SK-N-SH (cell line): ENCODE results near the gene CPEB2.

Experiments
- EZH2phosphoT487 ChIP-seq: fragments of 200-600 bp; sonication (generic); IDR thresholded peaks from 2 replicates; pipeline ENCODE4 v1.6.1; 2017; ENCODE audit warnings: low read depth, mixed run types, mild to moderate bottlenecking, antibody characterized with exemption, moderate library complexity, borderline replicate concordance
- GABPA ChIP-seq: IDR thresholded peaks from 2 replicates; pipeline ENCODE4 v1.4.0; 2012; ENCODE audit warnings: low read depth, mild to moderate bottlenecking
- RFX5 ChIP-seq: IDR thresholded peaks from 2 replicates; pipeline ENCODE4 v1.6.1; 2012; ENCODE audit warnings: mild to moderate bottlenecking, improper control_type of control experiment, low read length
- TAF1 ChIP-seq: IDR thresholded peaks from 2 replicates; pipeline ENCODE4 v1.6.1; 2012; ENCODE audit warnings: low read depth, mild to moderate bottlenecking, low read length, moderate library complexity, borderline replicate concordance
- TCF12 ChIP-seq: IDR thresholded peaks from 2 replicates; pipeline ENCODE4 v1.4.0; 2012
- TF ChIP-seq, protein P1 (sequence below): IDR thresholded peaks from 2 replicates; pipeline ENCODE4 v1.6.1; 2012; ENCODE audit warnings: mild to moderate bottlenecking, low read depth, low read length, moderate library complexity
- TF ChIP-seq, protein P2 (sequence below): IDR thresholded peaks from 2 replicates; pipeline ENCODE4 v1.4.0; 2012; ENCODE audit warnings: low read depth
- TF ChIP-seq, protein P3 (sequence below): fragments of 200-600 bp; sonication (generic); IDR thresholded peaks from 2 replicates; pipeline ENCODE4 v1.6.1; 2017; ENCODE audit warnings: antibody characterized with exemption, mild to moderate bottlenecking, moderate library complexity

DNA sequence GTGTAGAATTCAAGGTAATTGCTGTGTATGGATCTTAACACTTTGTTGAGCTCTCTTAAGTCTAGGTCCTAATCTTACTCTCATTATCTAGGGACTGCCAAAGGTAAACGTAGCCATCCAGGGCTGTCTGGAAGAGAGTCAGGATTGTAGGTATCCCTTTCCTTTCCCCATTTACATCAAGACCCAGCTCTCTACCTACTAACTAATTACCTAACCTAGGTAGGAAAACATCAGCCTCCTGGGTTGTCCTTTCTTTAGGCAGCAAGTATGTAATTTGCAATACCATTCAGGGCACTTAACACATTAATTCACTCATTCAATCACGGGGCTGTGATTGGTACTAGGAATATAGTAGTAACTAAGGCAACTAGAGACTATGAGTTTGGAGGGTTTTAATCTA is 15.2 kb upstream of the CPEB2 start:
- TF ChIP-seq, protein P1, sequence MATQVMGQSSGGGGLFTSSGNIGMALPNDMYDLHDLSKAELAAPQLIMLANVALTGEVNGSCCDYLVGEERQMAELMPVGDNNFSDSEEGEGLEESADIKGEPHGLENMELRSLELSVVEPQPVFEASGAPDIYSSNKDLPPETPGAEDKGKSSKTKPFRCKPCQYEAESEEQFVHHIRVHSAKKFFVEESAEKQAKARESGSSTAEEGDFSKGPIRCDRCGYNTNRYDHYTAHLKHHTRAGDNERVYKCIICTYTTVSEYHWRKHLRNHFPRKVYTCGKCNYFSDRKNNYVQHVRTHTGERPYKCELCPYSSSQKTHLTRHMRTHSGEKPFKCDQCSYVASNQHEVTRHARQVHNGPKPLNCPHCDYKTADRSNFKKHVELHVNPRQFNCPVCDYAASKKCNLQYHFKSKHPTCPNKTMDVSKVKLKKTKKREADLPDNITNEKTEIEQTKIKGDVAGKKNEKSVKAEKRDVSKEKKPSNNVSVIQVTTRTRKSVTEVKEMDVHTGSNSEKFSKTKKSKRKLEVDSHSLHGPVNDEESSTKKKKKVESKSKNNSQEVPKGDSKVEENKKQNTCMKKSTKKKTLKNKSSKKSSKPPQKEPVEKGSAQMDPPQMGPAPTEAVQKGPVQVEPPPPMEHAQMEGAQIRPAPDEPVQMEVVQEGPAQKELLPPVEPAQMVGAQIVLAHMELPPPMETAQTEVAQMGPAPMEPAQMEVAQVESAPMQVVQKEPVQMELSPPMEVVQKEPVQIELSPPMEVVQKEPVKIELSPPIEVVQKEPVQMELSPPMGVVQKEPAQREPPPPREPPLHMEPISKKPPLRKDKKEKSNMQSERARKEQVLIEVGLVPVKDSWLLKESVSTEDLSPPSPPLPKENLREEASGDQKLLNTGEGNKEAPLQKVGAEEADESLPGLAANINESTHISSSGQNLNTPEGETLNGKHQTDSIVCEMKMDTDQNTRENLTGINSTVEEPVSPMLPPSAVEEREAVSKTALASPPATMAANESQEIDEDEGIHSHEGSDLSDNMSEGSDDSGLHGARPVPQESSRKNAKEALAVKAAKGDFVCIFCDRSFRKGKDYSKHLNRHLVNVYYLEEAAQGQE = no peak
- TF ChIP-seq GABPA (no peak), TCF12 (no peak), RFX5 (no peak), EZH2phosphoT487 (no peak), TAF1 (no peak)
- TF ChIP-seq, protein P2, sequence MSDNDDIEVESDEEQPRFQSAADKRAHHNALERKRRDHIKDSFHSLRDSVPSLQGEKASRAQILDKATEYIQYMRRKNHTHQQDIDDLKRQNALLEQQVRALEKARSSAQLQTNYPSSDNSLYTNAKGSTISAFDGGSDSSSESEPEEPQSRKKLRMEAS = no peak
- TF ChIP-seq, protein P3, sequence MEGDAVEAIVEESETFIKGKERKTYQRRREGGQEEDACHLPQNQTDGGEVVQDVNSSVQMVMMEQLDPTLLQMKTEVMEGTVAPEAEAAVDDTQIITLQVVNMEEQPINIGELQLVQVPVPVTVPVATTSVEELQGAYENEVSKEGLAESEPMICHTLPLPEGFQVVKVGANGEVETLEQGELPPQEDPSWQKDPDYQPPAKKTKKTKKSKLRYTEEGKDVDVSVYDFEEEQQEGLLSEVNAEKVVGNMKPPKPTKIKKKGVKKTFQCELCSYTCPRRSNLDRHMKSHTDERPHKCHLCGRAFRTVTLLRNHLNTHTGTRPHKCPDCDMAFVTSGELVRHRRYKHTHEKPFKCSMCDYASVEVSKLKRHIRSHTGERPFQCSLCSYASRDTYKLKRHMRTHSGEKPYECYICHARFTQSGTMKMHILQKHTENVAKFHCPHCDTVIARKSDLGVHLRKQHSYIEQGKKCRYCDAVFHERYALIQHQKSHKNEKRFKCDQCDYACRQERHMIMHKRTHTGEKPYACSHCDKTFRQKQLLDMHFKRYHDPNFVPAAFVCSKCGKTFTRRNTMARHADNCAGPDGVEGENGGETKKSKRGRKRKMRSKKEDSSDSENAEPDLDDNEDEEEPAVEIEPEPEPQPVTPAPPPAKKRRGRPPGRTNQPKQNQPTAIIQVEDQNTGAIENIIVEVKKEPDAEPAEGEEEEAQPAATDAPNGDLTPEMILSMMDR = no peak
